ENCODE results near the gene RBM33.

The RBM33 gene

GRCh38 chr7:155780884-155781283 is 136.4 kb downstream of the RBM33 start:
- no peak for DNase-seq

- DNase-seq: no peak
Observed at GRCh38 chr7:155781433-155781832, 137.0 kb downstream of the RBM33 start.

DNA sequence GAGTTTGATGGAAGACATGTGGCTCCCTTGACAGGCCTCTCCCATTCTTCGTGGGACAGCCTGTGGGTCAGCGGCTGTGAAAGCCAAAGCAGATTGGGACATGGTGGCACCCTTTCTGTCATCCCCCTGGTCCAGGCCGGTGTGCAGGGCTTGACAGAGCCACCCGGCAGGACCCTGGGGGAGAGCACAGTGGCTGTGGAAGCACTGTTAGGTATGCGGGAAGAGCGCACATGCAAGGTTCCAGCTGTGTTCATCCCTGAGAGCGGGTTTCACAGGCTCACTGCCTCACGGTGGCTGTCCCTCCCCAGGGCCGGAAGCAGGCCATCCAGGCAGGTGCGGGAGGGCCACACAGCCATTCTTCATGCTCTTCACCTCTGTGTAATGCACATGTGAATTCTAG is 138.0 kb downstream of the RBM33 start:
- no peak for DNase-seq

- no peak for DNase-seq
Observed at GRCh38 chr7:155785536-155785935, 141.1 kb downstream of the RBM33 start.

DNA sequence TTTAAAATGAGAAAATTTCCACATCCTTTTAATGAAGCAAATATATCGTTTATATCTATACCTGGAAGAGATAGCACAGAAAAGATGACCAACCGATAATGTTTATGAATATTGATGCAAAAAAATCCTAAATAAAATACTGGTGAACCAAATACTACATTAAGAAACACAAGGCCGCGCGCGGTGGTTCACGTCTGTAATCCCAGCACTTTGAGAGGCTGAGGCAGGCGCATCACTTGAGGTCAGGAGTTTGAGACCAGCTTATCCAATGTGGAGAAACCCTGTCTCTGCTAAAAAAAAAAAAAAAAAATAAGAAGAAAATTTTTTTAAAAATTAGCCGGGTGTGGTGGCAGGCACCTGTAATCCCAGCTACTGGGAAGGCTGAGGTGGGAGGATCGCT is 142.0 kb downstream of the RBM33 start:
- no peak for DNase-seq

- DNase-seq: no peak
Observed at GRCh38 chr7:155787171-155787851, 142.8 kb downstream of the RBM33 start.

- DNase-seq: no peak
Observed at GRCh38 chr7:155788616-155789000, 144.1 kb downstream of the RBM33 start.

DNA sequence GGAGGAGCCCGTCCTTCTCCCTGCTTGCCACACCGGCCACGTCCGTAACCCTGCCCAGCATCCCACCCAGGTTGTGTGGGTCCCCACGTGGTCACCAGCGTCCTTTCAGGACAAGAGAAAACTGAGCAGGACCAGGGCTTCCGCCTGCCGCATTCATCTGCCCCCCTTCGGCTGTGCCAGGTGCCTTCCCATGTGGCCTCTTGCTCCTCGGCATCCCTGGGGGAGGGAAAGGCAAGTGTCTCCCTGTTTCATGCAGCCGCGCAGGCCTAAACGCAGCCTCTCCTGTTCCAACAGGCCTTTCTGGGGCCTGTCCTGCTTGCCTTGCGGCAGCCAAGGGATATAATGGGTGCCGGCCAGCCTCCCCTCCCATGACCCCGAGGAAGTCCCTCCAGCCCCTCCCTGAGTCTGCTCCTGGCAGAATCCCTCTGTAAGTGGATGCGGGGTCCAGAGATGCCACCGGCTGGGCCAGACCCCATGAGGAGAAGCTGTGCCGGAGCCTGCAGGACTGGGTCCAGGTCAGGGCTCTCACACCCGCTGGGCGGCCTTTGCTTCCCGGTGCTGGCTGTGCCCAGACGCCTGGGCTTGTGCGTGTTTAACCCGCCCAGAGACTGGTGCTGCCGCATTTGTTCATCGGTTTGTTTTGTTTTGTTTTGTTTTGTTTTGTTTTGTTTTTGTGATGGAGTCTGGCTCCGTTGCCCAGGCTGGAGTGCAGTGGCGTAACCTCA is 144.7 kb downstream of the RBM33 start:
- no peak for DNase-seq

DNA sequence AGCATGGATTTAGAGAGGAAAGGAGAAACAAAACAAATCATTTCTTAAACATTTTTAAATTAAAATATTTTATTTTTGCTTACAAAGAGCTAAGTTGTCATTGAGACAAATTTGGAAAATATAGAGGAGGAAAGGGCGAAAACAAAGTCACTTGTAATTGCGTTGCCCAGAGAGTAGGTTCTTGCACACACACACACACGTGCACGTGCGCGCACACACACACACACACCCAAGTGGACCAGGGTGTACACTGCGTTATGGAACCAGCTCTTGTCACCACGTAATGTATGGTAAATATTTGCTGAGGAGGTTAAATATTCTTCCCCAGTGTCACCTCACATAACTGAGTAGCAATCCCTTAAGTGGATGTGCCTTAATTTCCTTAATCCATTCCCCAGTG is 146.2 kb downstream of the RBM33 start:
- no peak for DNase-seq

DNA sequence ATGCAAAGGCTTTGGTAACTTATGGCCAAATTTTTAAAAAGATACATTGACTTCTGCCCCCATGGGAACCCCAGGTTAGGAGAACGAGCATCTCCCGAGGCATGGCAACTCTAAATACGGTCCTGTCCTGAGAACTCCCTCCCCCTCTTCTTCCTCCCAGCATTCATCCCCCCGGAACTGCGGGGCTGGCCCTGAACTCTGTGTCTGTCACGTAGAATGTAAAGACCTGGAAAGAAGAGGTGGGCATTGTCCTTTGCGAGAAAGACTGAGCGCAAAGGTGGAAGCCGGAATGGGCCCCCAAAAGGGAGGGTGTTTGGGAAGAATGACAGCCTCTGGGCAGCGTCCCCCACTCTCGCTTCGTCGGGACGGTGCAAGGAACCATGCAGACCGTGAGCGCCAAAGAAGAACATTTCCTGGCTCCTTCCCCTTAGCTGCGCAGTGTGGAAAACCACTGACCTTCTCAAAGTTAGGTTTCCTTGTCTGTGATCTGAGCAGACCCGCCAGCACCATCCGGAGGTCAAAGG is 146.8 kb downstream of the RBM33 start:
- no peak for DNase-seq

DNA sequence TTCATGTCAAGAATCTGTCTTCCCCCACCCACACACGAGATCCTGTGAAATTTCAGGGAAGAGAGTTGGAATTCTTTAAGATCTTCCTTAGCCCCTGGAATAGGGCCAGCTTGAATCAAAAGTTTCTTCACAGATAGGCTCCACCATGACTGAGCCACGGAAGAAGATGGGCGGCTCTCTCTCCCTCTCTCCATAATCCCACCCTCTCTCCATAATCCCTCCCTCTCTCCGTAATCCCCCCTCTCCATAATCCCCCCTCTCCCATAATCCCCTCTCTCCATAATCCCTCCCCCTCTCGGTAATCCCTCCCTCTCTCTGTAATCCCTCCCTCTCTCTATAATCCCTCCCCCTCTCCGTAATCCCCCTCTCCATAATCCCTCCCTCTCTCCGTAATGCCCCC is 147.4 kb downstream of the RBM33 start:
- no peak for DNase-seq

- no peak for DNase-seq
Observed at GRCh38 chr7:155792315-155792960, 148.0 kb downstream of the RBM33 start.

- no peak for DNase-seq
Observed at GRCh38 chr7:155792999-155793560, 148.6 kb downstream of the RBM33 start.

GRCh38 chr7:155793720-155794119 is 149.3 kb downstream of the RBM33 start:
- DNase-seq: no peak

GRCh38 chr7:155794196-155794595 is 149.7 kb downstream of the RBM33 start:
- no peak for DNase-seq

- no peak for DNase-seq
Observed at GRCh38 chr7:155795401-155795800, 150.9 kb downstream of the RBM33 start.

GRCh38 chr7:155795951-155796350 is 151.5 kb downstream of the RBM33 start:
- DNase-seq: no peak

DNA sequence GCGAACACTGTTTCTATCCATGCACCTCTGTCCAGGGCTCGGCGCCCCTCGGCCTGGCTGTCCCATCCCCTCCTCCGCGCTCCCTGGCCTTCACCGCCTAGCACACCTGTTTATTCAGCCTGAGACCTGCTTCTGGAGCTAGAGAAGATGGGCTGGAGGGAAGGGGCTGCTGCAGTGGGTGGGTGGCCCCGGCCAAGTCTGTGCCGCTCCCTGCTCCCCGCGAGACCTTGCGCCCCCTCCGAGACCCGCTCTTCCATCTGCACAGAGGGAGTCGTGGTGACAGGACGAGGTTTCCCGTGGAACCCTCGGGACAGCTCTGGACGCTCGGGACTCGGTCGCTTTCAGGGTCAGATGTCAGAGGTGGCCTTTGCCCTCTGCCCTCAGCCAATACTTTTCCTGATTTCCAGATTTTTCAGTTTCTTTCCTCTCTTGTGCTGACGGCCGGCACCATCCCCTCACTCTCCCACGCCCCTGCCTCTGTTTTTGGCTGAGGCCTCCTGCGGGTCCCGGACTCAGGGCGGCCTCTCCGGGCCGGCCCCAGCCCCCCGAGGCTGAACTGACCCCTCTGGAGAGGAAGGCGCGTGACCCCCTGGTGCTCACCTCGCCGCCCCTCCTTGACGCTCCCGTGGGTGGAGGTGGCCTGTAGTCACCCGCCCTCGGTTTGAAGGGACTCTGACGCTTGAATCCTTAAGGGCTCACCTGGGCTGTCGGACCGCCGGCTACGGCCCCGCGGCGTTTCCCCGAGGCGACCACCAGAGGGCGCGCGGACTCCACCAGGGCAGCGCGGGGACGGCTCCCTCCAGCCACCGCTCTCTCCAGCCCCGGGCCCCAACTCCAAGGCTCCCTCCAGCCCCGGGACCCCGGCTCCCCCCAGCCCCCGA is 152.2 kb downstream of the RBM33 start:
- peak; percentile 79 for DNase-seq

DNA sequence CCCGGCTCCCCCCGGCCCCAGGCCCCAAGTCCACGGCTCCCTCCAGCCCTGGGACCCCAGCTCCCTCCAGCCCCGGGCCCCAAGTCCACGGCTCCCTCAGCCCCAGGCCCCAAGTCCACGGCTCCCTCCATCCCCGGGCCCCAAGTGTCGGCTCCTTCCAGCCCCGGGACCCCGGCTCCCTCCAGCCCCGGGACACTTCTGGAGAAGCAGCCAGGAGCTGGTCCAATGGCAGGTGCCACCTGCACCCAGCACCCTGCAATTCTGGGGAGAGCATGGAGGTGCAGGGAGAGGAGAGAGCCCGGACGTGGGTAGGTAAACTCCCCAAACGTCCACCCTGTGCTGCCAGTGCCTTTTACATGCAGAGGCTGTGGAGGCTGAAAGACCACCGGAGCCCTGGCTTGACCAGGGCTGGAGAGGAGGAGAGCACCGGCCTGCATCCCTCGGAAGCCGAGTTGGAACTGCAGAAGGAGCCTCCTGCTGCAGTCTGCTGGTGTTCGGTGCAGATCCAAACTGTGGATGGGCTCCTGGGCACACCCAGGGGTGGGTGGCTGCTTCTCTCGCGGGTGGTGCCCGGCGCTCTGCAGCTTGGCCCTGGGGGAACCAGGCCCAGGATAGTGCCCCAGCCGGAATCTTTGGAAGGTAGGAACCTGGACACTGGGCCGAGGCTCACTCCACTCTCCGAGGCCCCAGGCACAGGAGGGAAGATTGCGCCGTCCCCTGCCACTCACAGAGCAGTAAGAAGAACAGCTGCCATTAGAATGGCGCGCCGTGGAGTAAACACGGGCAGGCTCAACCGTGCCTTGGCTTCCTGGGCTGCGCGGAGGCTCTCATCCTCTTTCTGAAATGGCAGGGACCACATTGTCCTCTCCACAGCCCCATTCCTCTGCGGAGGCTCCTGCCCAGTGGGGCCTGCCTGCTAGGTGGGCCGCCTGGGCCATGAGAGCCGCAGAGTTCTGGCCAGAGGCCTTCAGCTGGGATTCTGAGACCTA is 153.1 kb downstream of the RBM33 start:
- DNase-seq: no peak

GRCh38 chr7:155798673-155799439 is 154.4 kb downstream of the RBM33 start:
- DNase-seq: no peak

DNA sequence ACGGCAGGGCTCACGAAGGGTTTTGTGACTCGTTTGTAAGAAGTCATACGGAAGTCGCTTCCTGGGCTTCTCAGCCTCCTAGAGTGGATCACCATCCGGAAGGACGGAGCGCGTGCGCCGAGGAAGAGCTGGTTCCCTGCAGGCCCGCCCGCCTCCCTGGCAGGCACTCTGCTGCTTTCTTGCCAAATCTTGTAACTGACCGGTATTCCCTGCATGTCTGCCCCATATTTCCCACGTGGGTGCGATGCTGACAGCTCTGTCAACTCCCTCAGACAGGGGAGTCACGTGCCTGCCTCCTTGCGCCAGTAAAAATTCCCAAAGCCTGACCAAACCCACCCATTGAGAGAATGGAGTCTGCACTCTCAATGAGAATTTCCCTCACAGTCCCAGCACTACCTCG is 155.1 kb downstream of the RBM33 start:
- DNase-seq: no peak
